Activated T-cell treated with anti-CD3 and anti-CD28 coated beads for 24 hours (primary cell): Measurements from ENCODE around the gene ERAP2.

Experiments used
- DNase-seq: peaks from one replicate; pipeline ENCODE4 v3.0.0-alpha.2; 2020; ENCODE audit warnings: low read depth

ERAP2 gene

DNA sequence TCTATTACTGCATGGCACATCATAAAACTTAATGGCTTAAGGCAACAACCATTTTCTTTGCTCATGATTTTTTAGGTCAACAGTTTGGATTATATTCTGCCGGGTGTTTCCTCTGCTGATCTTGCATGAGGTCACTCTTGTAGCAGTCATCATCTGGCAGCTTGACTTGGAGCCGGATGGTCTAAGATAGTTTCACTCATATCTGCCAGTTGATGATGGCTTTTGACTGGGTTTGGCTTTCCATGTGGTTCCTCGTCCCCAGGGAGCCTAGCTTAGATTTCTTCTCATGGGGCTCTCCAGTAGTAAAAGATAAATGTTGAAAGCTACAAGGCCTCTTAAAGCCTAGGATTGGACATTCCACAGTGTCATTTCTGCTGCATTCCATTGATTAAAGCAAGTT lies 87.0 kb downstream of the ERAP2 start:
- DNase-seq, result no peak

DNA sequence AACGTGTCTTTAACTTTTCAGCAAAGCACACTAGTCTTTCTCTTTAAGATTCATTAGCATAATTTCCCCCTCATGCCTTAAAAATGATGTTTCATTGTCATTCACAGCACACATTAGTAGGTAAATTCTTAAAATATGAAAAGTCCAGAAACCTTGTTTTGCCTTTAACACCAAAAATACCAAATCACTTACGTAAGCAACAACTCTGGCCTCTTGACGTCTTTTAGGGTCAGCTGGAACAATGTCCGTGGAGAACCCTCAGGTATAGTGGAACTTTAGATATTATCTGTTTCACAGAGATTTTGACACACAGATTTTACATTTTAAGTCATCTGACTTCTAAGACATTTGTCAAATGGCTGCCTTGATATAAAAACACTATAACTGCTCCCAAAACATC lies 90.5 kb downstream of the ERAP2 start:
- no peak for DNase-seq

DNA sequence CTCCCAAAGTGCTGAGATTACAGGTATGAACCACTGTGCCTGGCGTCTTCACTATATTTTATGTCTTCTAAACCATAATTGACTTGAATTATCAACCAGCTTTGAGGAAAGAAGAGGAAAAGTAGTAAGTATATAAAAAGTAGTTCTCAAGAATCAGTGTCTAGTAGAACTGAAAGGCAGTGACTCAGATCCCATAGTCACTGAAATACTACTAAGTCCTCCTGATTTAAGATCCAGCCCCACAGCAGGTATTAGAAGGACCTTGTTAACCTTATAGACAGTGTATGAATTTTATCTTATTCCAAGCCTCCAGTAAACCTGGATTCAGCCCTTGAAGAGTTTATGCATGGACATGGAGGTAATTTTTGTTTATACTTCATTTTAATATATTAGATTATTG lies 91.1 kb downstream of the ERAP2 start:
- no peak for DNase-seq

DNA sequence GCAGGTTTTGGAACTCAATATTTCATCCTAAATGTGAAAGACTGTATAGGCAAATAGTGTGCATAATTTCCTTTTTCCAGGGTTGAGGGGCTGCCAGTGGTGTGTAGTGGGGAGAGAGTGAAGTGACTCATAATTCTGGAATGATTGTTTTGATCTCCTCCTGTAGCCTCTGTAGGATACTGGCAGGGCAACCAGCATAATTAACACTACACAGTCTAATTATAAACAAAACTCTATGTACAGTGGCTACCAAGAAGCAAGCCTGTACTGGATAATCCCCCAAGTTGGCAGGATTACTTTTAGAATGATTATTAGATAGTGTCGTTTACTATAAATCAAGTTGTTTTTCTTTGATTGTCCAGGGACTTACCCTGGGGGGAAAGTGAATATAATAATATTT lies 91.8 kb downstream of the ERAP2 start:
- no peak for DNase-seq

DNA sequence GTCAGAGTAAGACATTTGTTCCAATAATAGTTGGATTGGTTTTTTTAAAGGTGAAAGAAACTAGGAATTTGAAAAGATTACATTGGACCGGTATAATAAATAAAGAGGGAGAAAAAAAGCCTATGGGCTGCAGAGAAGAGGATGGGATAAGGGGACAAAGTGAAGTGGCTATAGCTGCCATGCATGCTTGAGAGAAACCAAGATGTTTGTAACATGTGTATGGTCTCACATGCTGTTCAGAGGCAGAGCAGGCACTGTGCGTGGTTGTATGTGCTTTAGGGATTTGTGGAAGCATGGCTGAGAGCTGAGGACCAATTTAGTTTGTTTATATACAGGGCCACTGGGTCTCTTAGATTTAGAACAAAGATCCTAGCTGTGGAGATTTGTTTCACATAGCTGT lies 92.3 kb downstream of the ERAP2 start:
- no peak for DNase-seq
